Ascending aorta (tissue), 2 donors: ENCODE results near the gene MMP13. TPM values are rescaled to one million over a fixed set of nuclear protein-coding genes. Genes with fewer than 3 reads are reported as not detected.

Experiments used
- DNase-seq, 2 donors: peaks; one replicate each; pipeline ENCODE4 v3.0.0-alpha.2; 2019; ENCODE audit warnings: low spot score in 2 of 2
- H3K27ac ChIP-seq, 2 donors: fragments of 200-600 bp; sonication (generic); one replicate each; pipeline ENCODE4 v1.5.1; 2016 to 2017; ENCODE audit warnings: mild to moderate bottlenecking in 1 of 2
- H3K27me3 ChIP-seq: fragments of 200-600 bp; sonication (generic); one replicate; pipeline ENCODE4 v1.5.1; 2017
- H3K36me3 ChIP-seq, 2 donors: fragments of 200-600 bp; sonication (generic); one replicate each; pipeline ENCODE4 v1.5.1; 2016
- H3K4me1 ChIP-seq, 2 donors: fragments of 200-600 bp; sonication (generic); one replicate each; pipeline ENCODE4 v1.5.1; 2016 to 2017; ENCODE audit warnings: mild to moderate bottlenecking in 1 of 2
- H3K4me3 ChIP-seq, 2 donors: fragments of 200-600 bp; sonication (generic); one replicate each; pipeline ENCODE4 v1.5.1; 2016 to 2017; ENCODE audit warnings: mild to moderate bottlenecking in 1 of 2
- H3K9me3 ChIP-seq, 2 donors: fragments of 200-600 bp; sonication (generic); one replicate each; pipeline ENCODE4 v1.5.1; 2016
- intact Hi-C: fragments of 100-400 bp; cut with DNase I; formaldehyde crosslinking; loops from one replicate; pipeline ENCODE4 v1.15.1; 2023
- total RNA-seq: library from RNA; depleted of rRNA; stranded (reverse); fragments of >200 nt; gene quantifications from one replicate; pipeline ENCODE4 v1.1.0, GENCODE V29; 2016
- TF ChIP-seq, protein P1 (sequence below), 3 experiments: fragments of 200-600 bp in 2 of 3; fragments of 450-650 bp in 1 of 3; sonication (generic) in 2 of 3; IDR thresholded peaks; one replicate each; pipeline ENCODE4 v1.5.1; 2016 to 2019; ENCODE audit warnings: antibody characterized with exemption in 3 of 3, mild to moderate bottlenecking in 1 of 3, moderate library complexity in 1 of 3

The MMP13 gene
- total RNA-seq, 1 donor from 2014 or later = not detected

DNA sequence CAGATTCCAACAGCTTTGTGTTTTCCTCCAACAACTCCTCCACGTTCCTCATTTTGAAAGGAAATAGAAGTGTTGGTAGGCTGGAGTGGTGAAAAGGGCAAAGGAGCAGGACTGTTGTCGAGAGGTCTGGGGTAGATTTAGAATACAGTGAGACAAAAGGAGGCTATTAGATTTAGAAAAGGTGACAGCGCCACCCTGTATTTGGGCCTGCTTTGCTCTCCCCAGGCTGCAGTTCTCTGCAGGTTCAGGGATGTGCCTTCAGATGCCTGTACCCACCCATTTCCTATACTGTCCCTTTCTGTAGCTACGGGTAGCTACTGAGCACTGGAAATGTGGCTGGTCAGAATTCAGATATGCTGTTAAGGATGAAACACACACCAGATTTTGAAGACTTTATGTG, 20.8 kb downstream of the MMP13 start:
- no peaks in the 10 kb centered on the region for H3K36me3 ChIP-seq
- H3K4me1 ChIP-seq = no peaks in the 10 kb centered on the region
- no peak for DNase-seq
- H3K27ac ChIP-seq = no peak overlapping the region
- no peaks in the 10 kb centered on the region for H3K9me3 ChIP-seq
- H3K27me3 ChIP-seq = no peaks in the 10 kb centered on the region
- intact Hi-C loops = no loop called here
- H3K4me3 ChIP-seq = no peak overlapping the region
- TF ChIP-seq, protein P1, sequence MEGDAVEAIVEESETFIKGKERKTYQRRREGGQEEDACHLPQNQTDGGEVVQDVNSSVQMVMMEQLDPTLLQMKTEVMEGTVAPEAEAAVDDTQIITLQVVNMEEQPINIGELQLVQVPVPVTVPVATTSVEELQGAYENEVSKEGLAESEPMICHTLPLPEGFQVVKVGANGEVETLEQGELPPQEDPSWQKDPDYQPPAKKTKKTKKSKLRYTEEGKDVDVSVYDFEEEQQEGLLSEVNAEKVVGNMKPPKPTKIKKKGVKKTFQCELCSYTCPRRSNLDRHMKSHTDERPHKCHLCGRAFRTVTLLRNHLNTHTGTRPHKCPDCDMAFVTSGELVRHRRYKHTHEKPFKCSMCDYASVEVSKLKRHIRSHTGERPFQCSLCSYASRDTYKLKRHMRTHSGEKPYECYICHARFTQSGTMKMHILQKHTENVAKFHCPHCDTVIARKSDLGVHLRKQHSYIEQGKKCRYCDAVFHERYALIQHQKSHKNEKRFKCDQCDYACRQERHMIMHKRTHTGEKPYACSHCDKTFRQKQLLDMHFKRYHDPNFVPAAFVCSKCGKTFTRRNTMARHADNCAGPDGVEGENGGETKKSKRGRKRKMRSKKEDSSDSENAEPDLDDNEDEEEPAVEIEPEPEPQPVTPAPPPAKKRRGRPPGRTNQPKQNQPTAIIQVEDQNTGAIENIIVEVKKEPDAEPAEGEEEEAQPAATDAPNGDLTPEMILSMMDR (IDR thresholded peaks at IDR 0.05) = no peak

DNA sequence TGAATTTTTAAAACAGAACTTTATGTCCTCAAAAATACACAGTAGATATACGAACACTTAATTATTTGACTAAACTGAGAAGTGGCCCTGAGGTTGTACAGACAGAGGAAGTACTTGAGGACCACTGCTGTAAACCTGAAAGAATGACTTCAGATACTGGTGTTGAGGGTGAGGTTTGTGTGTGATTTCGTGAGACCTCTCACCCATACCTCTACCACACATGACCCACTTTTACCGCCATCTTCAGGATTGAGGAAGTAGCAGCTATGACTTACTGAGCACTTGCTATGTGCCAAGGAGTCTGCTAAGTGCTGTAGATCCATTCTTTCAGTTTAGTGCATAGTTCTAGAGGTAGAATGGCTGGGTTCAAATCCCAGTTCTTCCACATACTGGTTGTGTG, 21.9 kb downstream of the MMP13 start:
- H3K4me1 ChIP-seq = no peaks in the 10 kb centered on the region
- TF ChIP-seq, protein P1 (IDR thresholded peaks at IDR 0.05) = no peak
- no peaks in the 10 kb centered on the region for H3K27me3 ChIP-seq
- H3K36me3 ChIP-seq = no peaks in the 10 kb centered on the region
- no peak overlapping the region for H3K4me3 ChIP-seq
- intact Hi-C loops = no loop called here
- DNase-seq = no peak
- no peaks in the 10 kb centered on the region for H3K9me3 ChIP-seq
- H3K27ac ChIP-seq = no peak overlapping the region

DNA sequence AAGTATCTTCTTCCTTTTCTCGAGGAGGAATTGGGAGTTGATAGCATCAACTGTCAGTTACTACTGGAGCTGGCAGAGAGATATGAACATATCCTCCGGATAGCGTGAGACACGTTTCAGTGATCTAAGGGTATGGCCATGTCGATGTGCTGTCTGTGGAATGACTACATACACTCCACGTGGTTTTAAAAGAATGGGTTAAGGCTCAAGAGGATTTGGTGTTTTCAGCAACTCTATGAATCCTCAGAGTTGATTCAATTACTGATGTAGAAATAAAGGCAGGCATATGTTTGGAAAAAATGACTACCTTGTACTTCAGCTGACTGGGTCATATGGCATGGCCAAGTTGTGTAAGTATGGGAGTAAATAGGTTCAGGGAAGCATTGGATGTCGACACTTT, 22.9 kb downstream of the MMP13 start:
- Histone ChIP-seq H3K4me3 (no peak overlapping the region), H3K27ac (no peak overlapping the region), H3K4me1 (no peaks in the 10 kb centered on the region), H3K36me3 (no peaks in the 10 kb centered on the region), H3K9me3 (no peaks in the 10 kb centered on the region), H3K27me3 (no peaks in the 10 kb centered on the region)
- intact Hi-C loops = no loop called here
- DNase-seq = no peak
- TF ChIP-seq, protein P1 (IDR thresholded peaks at IDR 0.05) = no peak

DNA sequence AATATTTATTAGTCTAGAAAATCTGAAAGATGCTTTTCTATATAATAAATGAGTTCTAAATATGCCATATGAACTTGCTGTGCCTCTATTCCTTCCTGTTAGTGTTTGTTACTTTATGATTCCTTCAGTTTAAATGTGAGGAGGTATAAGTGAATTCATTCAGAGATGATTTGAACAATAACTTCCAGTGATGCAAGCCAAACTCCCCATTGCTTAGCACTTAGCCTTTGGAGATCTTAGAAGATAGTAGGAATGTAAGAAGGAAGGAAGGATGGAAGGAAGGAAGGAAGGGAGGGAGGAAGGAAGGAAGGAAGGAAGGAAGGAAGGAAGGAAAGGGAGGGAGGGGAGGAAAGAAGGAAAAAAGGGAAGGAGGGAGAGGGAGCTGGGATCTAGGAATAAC, 25.1 kb downstream of the MMP13 start:
- Histone ChIP-seq H3K4me3 (no peak overlapping the region), H3K27ac (no peak overlapping the region), H3K27me3 (no peaks in the 10 kb centered on the region), H3K9me3 (no peaks in the 10 kb centered on the region), H3K36me3 (no peaks in the 10 kb centered on the region), H3K4me1 (no peaks in the 10 kb centered on the region)
- DNase-seq = no peak
- TF ChIP-seq, protein P1 (IDR thresholded peaks at IDR 0.05) = no peak
- intact Hi-C loops = no loop called here

DNA sequence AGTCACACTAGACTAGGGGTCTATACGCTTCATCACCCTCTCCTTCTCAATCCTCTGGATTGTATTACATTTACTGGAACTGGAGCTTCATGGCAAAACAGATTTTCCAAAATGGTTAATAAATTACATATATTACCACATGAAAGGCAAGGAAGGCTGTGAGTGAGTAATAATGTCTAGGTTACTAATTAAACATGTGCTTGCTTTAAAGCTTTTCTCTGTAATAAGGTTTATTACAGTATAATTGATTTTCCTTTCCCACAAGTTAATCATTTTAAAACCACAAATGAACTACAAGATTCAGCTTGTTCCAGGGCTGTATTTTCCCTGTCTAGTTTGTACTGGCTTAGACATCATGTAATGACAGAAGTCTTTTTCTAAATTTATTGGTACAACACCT, 25.6 kb downstream of the MMP13 start:
- H3K4me1 ChIP-seq = no peaks in the 10 kb centered on the region
- no peak overlapping the region for H3K27ac ChIP-seq
- H3K27me3 ChIP-seq = no peaks in the 10 kb centered on the region
- no peak overlapping the region for H3K4me3 ChIP-seq
- intact Hi-C loops = no loop called here
- H3K36me3 ChIP-seq = no peaks in the 10 kb centered on the region
- H3K9me3 ChIP-seq = no peaks in the 10 kb centered on the region
- TF ChIP-seq, protein P1 (IDR thresholded peaks at IDR 0.05) = no peak
- no peak for DNase-seq

DNA sequence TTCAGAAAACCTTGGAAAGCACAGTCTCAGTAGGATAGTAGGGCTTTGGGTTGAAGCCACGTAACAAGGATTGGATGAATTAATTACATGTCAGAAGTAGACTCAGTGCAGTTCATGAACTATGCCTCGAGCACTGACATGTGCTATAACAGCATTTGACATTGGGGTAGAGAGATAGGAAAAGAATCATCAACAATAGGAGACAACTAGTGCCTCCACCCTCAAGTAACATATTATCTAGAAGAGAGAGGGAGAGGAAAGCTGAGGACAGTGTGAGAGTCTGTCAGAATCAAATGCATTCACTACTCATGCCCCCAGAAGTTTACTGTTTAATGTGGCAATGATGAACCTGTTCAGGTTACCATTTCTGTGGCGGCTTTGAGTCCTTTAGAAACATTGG, 26.4 kb downstream of the MMP13 start:
- DNase-seq = no peak
- TF ChIP-seq, protein P1 (IDR thresholded peaks at IDR 0.05) = no peak
- H3K4me3 ChIP-seq = no peak overlapping the region
- no peaks in the 10 kb centered on the region for H3K9me3 ChIP-seq
- no peaks in the 10 kb centered on the region for H3K36me3 ChIP-seq
- H3K27me3 ChIP-seq = no peaks in the 10 kb centered on the region
- intact Hi-C loops = no loop called here
- H3K27ac ChIP-seq = no peak overlapping the region
- no peaks in the 10 kb centered on the region for H3K4me1 ChIP-seq
